GM21381 (cell line): ENCODE data around the gene SOX12.

Experiments
- ATAC-seq: cut with Tn5 transposase; IDR thresholded peaks from one replicate; pipeline ENCODE4 v1.9.1; 2021; ENCODE audit warnings: mild to moderate bottlenecking, moderate library complexity; ENCODE audit not compliant: unreplicated experiment

SOX12 gene

GRCh38 chr20:301886-302848 is 23.2 kb upstream of the SOX12 start:
- ATAC-seq: no peak

- no peak for ATAC-seq
These were observed 19.6 kb upstream of the SOX12 start for GRCh38 chr20:305745-306144.

- no peak for ATAC-seq
These were observed 16.8 kb upstream of the SOX12 start for GRCh38 chr20:308427-309038.

GRCh38 chr20:309306-309840 is 16.0 kb upstream of the SOX12 start:
- no peak for ATAC-seq

GRCh38 chr20:309841-310644 is 15.3 kb upstream of the SOX12 start:
- ATAC-seq: peak; percentile 94

- ATAC-seq: no peak
These were observed 14.7 kb upstream of the SOX12 start for GRCh38 chr20:310645-311044.

- ATAC-seq: no peak
These were observed 13.7 kb upstream of the SOX12 start for GRCh38 chr20:311609-312008.

- ATAC-seq: no peak
These were observed 13.3 kb upstream of the SOX12 start for GRCh38 chr20:312067-312466.

GRCh38 chr20:312866-313265 is 12.5 kb upstream of the SOX12 start:
- ATAC-seq: no peak

- no peak for ATAC-seq
These were observed 11.9 kb upstream of the SOX12 start for GRCh38 chr20:313402-313801.

- no peak for ATAC-seq
These were observed 11.4 kb upstream of the SOX12 start for GRCh38 chr20:313948-314347.

- ATAC-seq: no peak
These were observed 8.9 kb upstream of the SOX12 start for GRCh38 chr20:316316-317068.

- peak; percentile 42 for ATAC-seq
These were observed 941 bp upstream of the SOX12 start for GRCh38 chr20:324177-325044.

GRCh38 chr20:325889-326644 is 715 bp downstream of the SOX12 start:
- no peak for ATAC-seq

GRCh38 chr20:326645-327185 is 1.4 kb downstream of the SOX12 start:
- ATAC-seq: no peak

- no peak for ATAC-seq
These were observed 2.1 kb downstream of the SOX12 start for GRCh38 chr20:327186-328026.
